ENCODE measurements around the gene SMPD1. TPM values are rescaled to one million over a fixed set of nuclear protein-coding genes. Genes with fewer than 3 reads are reported as not detected.

Gene SMPD1
- total RNA-seq, 1 experiment from 2014 or later = 2.8 TPM

GRCh38 chr11:6402561-6402981, 12.3 kb downstream of the SMPD1 start:
- RAD21 ChIA-PET (ENCODE audit: low non-redundant PET in 1 of 2, low total read pairs in 2 of 2, uncharacterized antibody in 2 of 2, unreplicated experiment in 2 of 2) = no interaction called here
- H3K4me2 ChIP-seq (ENCODE audit: low read length) = no peak overlapping the region
- POLR2A ChIA-PET = no interaction called here

More at GRCh38 chr11:6402561-6402981, 12.3 kb downstream of the SMPD1 start:
- no TSS peak for BruUV-seq (replicated peaks)
- CTCF ChIA-PET = no interaction called here
- Histone ChIP-seq H3K9me2 (ENCODE audit: insufficient read depth) (no peaks in the 10 kb centered on the region), H4K20me1 (ENCODE audit: insufficient read depth) (no peaks in the 10 kb centered on the region), H3K4me1 (ENCODE audit: control insufficient read depth in 1 of 2, insufficient read depth in 2 of 2, low read length in 2 of 2) (peaks cover 4 to 7% of the 10 kb centered on the region in 2 experiments; a peak in 3 of 4 replicates), H3K9ac (ENCODE audit: low read length) (no peak overlapping the region), H3K27ac (ENCODE audit: low read depth, low read length) (no peak overlapping the region), H2AFZ (ENCODE audit: low read depth, low read length, poor library complexity, severe bottlenecking) (no peak overlapping the region), H3K79me2 (ENCODE audit: insufficient read depth, low read length) (no peaks in the 10 kb centered on the region), H3K36me3 (ENCODE audit: control insufficient read depth in 1 of 2, insufficient read depth in 2 of 2, low read length in 2 of 2) (no peaks in the 10 kb centered on the region), H3K9me3 (ENCODE audit: control insufficient read depth in 1 of 2, insufficient read depth in 1 of 2, low read depth in 1 of 2, low read length in 2 of 2) (no peaks in the 10 kb centered on the region), H3K4me3 (replicated peaks in 1 of 2; ENCODE audit: low read depth in 1 of 2, low read length in 2 of 2) (no peak overlapping the region), H3K27me3 (ENCODE audit: insufficient read depth, low read length) (no peaks in the 10 kb centered on the region)
- intact Hi-C loops (cut with micrococcal nuclease) = no loop called here
- TF ChIP-seq JUND (IDR thresholded peaks at IDR 0.05) (no peak), CEBPB (IDR thresholded peaks at IDR 0.05; ENCODE audit: low read depth) (no peak), ZNF274 (IDR thresholded peaks at IDR 0.05; ENCODE audit: low read depth, low read length) (no peak), POLR2AphosphoS5 (IDR thresholded peaks at IDR 0.05; ENCODE audit: low read depth, low read length) (no peak), ELF1 (IDR thresholded peaks at IDR 0.05; ENCODE audit: borderline replicate concordance, low read depth) (no peak), FOSL1 (IDR thresholded peaks at IDR 0.05; ENCODE audit: low read depth) (no peak), CBX3 (IDR thresholded peaks at IDR 0.05; ENCODE audit: low read depth) (no peak), EGR1 (IDR thresholded peaks at IDR 0.05; ENCODE audit: low read depth) (no peak), SRF (IDR thresholded peaks at IDR 0.05; ENCODE audit: low read depth) (no peak), ZFX (IDR thresholded peaks at IDR 0.05) (no peak), POLR2A (IDR thresholded peaks at IDR 0.05; ENCODE audit: borderline replicate concordance, extremely low read depth, insufficient read depth, insufficient read length) (no peak), EZH2 (IDR thresholded peaks at IDR 0.05) (no peak), TCF7L2 (IDR thresholded peaks at IDR 0.05; ENCODE audit: borderline replicate concordance, extremely low read depth, insufficient read depth, insufficient read length) (no peak), ATF3 (IDR thresholded peaks at IDR 0.05) (no peak), YY1 (IDR thresholded peaks at IDR 0.05; ENCODE audit: extremely low read depth, insufficient replicate concordance, low read depth, low read length) (no peak), SIN3A (IDR thresholded peaks at IDR 0.05; ENCODE audit: low read depth) (no peak), EZH2phosphoT487 (IDR thresholded peaks at IDR 0.05; ENCODE audit: borderline replicate concordance) (no peak)
- TF ChIP-seq, protein P1, sequence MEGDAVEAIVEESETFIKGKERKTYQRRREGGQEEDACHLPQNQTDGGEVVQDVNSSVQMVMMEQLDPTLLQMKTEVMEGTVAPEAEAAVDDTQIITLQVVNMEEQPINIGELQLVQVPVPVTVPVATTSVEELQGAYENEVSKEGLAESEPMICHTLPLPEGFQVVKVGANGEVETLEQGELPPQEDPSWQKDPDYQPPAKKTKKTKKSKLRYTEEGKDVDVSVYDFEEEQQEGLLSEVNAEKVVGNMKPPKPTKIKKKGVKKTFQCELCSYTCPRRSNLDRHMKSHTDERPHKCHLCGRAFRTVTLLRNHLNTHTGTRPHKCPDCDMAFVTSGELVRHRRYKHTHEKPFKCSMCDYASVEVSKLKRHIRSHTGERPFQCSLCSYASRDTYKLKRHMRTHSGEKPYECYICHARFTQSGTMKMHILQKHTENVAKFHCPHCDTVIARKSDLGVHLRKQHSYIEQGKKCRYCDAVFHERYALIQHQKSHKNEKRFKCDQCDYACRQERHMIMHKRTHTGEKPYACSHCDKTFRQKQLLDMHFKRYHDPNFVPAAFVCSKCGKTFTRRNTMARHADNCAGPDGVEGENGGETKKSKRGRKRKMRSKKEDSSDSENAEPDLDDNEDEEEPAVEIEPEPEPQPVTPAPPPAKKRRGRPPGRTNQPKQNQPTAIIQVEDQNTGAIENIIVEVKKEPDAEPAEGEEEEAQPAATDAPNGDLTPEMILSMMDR (IDR thresholded peaks at IDR 0.05 in 2 of 3, conservative IDR thresholded peaks at IDR 0.05 in 1 of 3; ENCODE audit: borderline replicate concordance in 1 of 3, insufficient read depth in 1 of 3, low read depth in 2 of 3, low read length in 2 of 3) = no peak
- TF ChIP-seq, protein P2, sequence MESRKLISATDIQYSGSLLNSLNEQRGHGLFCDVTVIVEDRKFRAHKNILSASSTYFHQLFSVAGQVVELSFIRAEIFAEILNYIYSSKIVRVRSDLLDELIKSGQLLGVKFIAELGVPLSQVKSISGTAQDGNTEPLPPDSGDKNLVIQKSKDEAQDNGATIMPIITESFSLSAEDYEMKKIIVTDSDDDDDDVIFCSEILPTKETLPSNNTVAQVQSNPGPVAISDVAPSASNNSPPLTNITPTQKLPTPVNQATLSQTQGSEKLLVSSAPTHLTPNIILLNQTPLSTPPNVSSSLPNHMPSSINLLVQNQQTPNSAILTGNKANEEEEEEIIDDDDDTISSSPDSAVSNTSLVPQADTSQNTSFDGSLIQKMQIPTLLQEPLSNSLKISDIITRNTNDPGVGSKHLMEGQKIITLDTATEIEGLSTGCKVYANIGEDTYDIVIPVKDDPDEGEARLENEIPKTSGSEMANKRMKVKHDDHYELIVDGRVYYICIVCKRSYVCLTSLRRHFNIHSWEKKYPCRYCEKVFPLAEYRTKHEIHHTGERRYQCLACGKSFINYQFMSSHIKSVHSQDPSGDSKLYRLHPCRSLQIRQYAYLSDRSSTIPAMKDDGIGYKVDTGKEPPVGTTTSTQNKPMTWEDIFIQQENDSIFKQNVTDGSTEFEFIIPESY (IDR thresholded peaks at IDR 0.05; ENCODE audit: extremely low read depth, insufficient replicate concordance, low read length) = no peak
- TF ChIP-seq, protein P3, sequence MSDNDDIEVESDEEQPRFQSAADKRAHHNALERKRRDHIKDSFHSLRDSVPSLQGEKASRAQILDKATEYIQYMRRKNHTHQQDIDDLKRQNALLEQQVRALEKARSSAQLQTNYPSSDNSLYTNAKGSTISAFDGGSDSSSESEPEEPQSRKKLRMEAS (IDR thresholded peaks at IDR 0.05) = no peak
- DNase-seq (ENCODE audit: low read depth, low spot score) = no peak
- no peak for ATAC-seq

All from HCT116 (cell line).